Measurements from ENCODE around the gene CYP2C9. TPM values are rescaled to one million over a fixed set of nuclear protein-coding genes. Genes with fewer than 3 reads are reported as not detected.

Gene CYP2C9
- total RNA-seq: not detected in 2 replicates

DNA sequence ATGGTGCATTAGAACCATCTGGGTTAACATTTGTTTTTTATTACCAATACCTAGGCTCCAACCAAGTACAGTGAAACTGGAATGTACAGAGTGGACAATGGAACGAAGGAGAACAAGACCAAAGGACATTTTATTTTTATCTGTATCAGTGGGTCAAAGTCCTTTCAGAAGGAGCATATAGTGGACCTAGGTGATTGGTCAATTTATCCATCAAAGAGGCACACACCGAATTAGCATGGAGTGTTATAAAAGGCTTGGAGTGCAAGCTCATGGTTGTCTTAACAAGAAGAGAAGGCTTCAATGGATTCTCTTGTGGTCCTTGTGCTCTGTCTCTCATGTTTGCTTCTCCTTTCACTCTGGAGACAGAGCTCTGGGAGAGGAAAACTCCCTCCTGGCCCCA is at the start of gene CYP2C9:
Gene CYP2C9, plus strand, starts transcription at position 276 of the 400 bp plus-strand sequence. Its CDS starts 25 bp downstream, at position 301.

Other genes starting within 250 kb of the CYP2C9 start
- gene CYP2C19, start 176.0 kb upstream of the CYP2C9 start, total RNA-seq: not detected in 2 replicates
- not detected in 2 replicates for gene CYP2C8, start 130.8 kb downstream of the CYP2C9 start, total RNA-seq